Adrenal gland (tissue), 12 donors: Measurements from ENCODE around the gene TMEM109. TPM values are rescaled to one million over a fixed set of nuclear protein-coding genes. Genes with fewer than 3 reads are reported as not detected.

Source experiments
- DNase-seq, 7 donors: peaks; one replicate each; pipeline ENCODE4 v3.0.0-alpha.2; 2019 to 2020
- H3K27ac ChIP-seq, 5 donors: fragments of 200-600 bp; sonication (generic) in 4 of 5; 1 replicate in 3 of 5; 2 replicates in 2 of 5; pipeline versions ENCODE4 v1.5.1 to v1.8.0; 2016 to 2020; ENCODE audit warnings: mild to moderate bottlenecking in 1 of 5
- H3K27me3 ChIP-seq: fragments of 200-600 bp; 2 replicates; pipeline ENCODE4 v1.8.0; 2021
- H3K36me3 ChIP-seq, 2 donors: fragments of 200-600 bp; replicated peaks in 1 of 2; 1 replicate in 1 of 2; 2 replicates in 1 of 2; pipeline versions ENCODE4 v1.5.1 to v1.8.0; 2018 to 2022
- H3K4me1 ChIP-seq, 2 donors: fragments of 200-600 bp; replicated peaks in 1 of 2; 1 replicate in 1 of 2; 2 replicates in 1 of 2; pipeline versions ENCODE4 v1.5.1 to v1.8.0; 2018 to 2021
- H3K4me3 ChIP-seq, 4 donors: fragments of 200-600 bp; sonication (generic) in 3 of 4; one replicate each; pipeline ENCODE4 v1.5.1; 2016 to 2018
- H3K9me3 ChIP-seq, 3 donors: fragments of 200-600 bp; sonication (generic) in 1 of 3; replicated peaks in 1 of 3; 1 replicate in 2 of 3; 2 replicates in 1 of 3; pipeline versions ENCODE4 v1.5.1 to v1.8.0; 2016 to 2021
- CTCF ChIP-seq, 6 experiments: fragments of 450-650 bp in 4 of 6; fragments of 200-600 bp in 2 of 6; sonication (generic) in 1 of 6; IDR thresholded peaks; 1 replicate in 5 of 6; 2 replicates in 1 of 6; pipeline versions ENCODE4 v1.5.1 to v1.8.0; 2016 to 2021; ENCODE audit warnings: antibody characterized with exemption in 6 of 6, mild to moderate bottlenecking in 2 of 6, moderate library complexity in 1 of 6
- POLR2A ChIP-seq, 2 donors: fragments of 450-650 bp; IDR thresholded peaks; one replicate each; pipeline ENCODE4 v1.6.1; 2017; ENCODE audit warnings: antibody characterized with exemption in 2 of 2, mild to moderate bottlenecking in 2 of 2, moderate library complexity in 1 of 2
- WGBS, 4 donors: extraction: QIAGEN DNeasy Blood & Tissue Kit in 2 of 4; methylation state at CpG; one replicate each; pipeline versions ENCODE4 v1.1.5 to v1.1.7; 2013 to 2017; 5-methylcytosine and 5-hydroxymethylcytosine counted together
- intact Hi-C, 2 donors: fragments of 100-400 bp; cut with DNase I; formaldehyde crosslinking; loops; one replicate each; pipeline versions ENCODE4 v1.14.1 to v1.15.0; 2022 to 2023
- polyA plus RNA-seq, 3 donors: library from polyadenylated mRNA; stranded (reverse); fragments of 200-250 nt in 2 of 3; fragments of 350-450 nt in 1 of 3; fragmentation: Illumina TruSeq in 1 of 3; extraction: RNeasy Lipid Tissue Mini Kit (QIAGEN cat#74804) in 1 of 3; gene quantifications; one replicate each; pipeline ENCODE4 v1.2.3, GENCODE V29; 2013 to 2014
- total RNA-seq, 9 donors: library from RNA; depleted of rRNA in 4 of 9; stranded (reverse); fragments of >200 nt in 4 of 9; fragments of 120-200 nt in 1 of 9; fragmentation: NEBNext Ultra II Directional in 1 of 9; extraction: Animal tissue kit (Norgen Biotek cat#: 25700) in 1 of 9; gene quantifications; one replicate each; pipeline versions ENCODE4 v1.1.0 to v1.2.4, GENCODE V29; 2013 to 2023
- donor health status: healthy with polysubstance abuse.
- donor health status: Bipolar disorder and iron deficiency.
- donor health status: DM: yes; HTN: yes; CAD: no.
- donor health status: DM: no; HTN: no; CAD: no.
- donor health status: DM: no; HTN: no; CAD: no.
- donor health status: DM: yes; HTN: yes; CAD: no.

The TMEM109 gene
- total and polyA plus RNA-seq, 12 donors, result 29.3 to 115 (median 84.8) TPM

DNA sequence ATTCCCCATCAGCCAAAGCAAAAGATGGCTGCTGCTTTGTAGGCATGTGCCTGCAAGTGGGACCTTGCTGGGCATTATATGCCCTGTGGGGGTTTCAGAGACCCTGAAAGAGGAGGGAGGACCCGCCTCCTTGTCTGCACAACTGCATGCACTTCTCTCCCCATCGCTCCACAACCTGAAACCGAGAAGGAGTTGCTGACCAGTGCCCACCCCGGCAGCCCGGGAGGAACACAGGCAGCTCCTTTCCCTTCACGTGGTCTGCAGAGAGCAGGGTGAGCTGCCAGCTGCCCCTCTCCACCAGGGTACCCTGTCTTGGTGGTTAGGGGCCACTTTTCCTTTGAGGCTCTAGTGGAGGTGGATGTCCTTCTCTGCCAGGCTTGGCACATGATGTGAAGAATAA is 8.9 kb downstream of the TMEM109 start:
- no peak for TF ChIP-seq CTCF (IDR thresholded peaks at IDR 0.05)
- no peak for TF ChIP-seq POLR2A (IDR thresholded peaks at IDR 0.05)
- H3K9me3 ChIP-seq, result no peaks in the 10 kb centered on the region
- peaks cover 19 to 40% of the 10 kb centered on the region in 2 donors for H3K4me1 ChIP-seq
- WGBS, 4 donors, result 93 to 97% (median 93%) methylated on average over 5 to 6 of the region's 6 CpGs; no CpG with 5 or more reads in 1 of the 4 donors
- H3K36me3 ChIP-seq, result peaks cover 0 to 34% of the 10 kb centered on the region in 2 donors
- no peaks in the 10 kb centered on the region for H3K27me3 ChIP-seq
- no peak overlapping the region for H3K4me3 ChIP-seq
- intact Hi-C loops, result no loop called here
- DNase-seq, result no peak
- H3K27ac ChIP-seq, result no peak overlapping the region

GRCh38 chr11:60923326-60923725 is 9.4 kb downstream of the TMEM109 start:
- H3K4me3 ChIP-seq, result no peak overlapping the region
- TF ChIP-seq POLR2A (IDR thresholded peaks at IDR 0.05) (no peak), CTCF (IDR thresholded peaks at IDR 0.05) (no peak)
- intact Hi-C loops, result no loop called here
- no peaks in the 10 kb centered on the region for H3K27me3 ChIP-seq
- WGBS, 4 donors, result 81 to 94% (median 88%) methylated on average over 2 to 5 of the region's 5 CpGs
- no peak overlapping the region for H3K27ac ChIP-seq
- peaks cover 17 to 38% of the 10 kb centered on the region in 2 donors for H3K4me1 ChIP-seq
- DNase-seq, result no peak
- H3K36me3 ChIP-seq, result peaks cover 0 to 34% of the 10 kb centered on the region in 2 donors
- H3K9me3 ChIP-seq, result no peaks in the 10 kb centered on the region

DNA sequence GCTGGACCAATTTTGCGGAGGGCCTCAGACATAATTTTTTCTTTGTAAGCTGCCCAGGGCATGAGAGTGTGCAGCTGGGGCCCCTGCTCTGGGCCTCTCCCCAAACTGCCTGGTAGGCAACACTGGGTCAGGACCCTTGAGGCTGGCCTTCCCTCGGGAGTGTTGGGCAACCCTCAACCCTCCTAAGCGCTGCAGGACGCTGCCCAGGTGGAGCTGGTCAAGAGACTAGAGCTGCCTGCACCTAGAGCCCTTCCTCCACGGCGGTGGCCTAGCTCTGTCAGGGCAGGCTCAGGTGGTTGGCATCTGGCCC is 9.8 kb downstream of the TMEM109 start:
- no peak for DNase-seq
- intact Hi-C loops, result no loop called here
- no peak overlapping the region for H3K27ac ChIP-seq
- WGBS, 4 donors, result 47 to 65% (median 53%) methylated on average over 5 to 6 of the region's 6 CpGs
- no peaks in the 10 kb centered on the region for H3K9me3 ChIP-seq
- TF ChIP-seq POLR2A (IDR thresholded peaks at IDR 0.05) (no peak), CTCF (IDR thresholded peaks at IDR 0.05) (no peak)
- H3K4me3 ChIP-seq, result peak overlapping the region in 1 of 4 donors; percentile 90
- no peaks in the 10 kb centered on the region for H3K27me3 ChIP-seq
- H3K4me1 ChIP-seq, result peaks cover 15 to 33% of the 10 kb centered on the region in 2 donors
- H3K36me3 ChIP-seq, result peaks cover 0 to 34% of the 10 kb centered on the region in 2 donors

DNA sequence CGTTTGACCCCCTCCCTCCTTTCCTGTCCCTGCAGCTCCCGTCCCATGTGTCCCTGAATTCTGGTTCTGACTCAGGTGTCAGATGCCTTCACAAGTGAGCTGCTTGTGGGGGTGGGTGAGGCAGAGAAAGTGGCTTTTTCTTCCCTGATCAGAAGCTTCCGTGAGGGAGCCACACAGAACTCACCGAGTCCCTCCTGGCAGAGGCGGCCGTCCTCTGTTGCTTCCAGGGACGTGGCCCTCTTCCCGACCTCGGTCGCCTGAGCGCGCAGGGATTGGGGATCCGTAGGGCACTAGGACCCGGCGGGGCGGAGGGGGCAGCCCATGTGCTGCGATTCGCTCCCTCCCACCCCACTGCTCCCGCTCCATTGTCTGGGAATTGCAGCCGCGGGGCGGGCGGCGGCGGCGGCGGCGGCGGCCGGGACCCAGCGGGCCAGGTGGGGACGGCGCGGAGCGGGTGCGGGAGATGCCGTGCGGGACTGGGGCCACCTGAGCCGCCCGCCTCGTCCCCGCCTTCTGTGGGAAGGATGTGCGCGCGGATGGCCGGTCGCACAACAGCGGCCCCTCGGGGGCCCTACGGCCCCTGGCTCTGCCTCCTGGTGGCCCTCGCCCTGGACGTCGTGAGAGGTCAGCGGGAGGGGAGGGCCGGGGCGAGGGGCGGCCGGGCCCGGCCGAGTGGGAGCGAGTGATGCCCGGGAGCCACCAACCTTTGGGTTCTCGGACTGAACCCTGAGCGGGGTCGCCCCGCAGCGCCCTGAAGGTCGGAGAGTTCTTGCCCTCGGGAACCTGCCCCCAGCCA is 10.3 kb downstream of the TMEM109 start, which contains the start of gene TMEM132A:
Gene TMEM132A, plus strand, starts transcription at position 351 of the 796 bp plus-strand sequence. Its CDS starts 174 bp downstream, at position 525.
- Histone ChIP-seq H3K4me3 (peak within 1 kb of the TSS in 2 of 4 donors; percentile 28 to 90), H3K27ac (no peak within 1 kb of the TSS), H3K4me1 (peaks cover 15 to 28% of the 10 kb centered on the region in 2 donors), H3K36me3 (peaks cover 0 to 34% of the 10 kb centered on the region in 2 donors), H3K27me3 (no peaks in the 10 kb centered on the region), H3K9me3 (no peaks in the 10 kb centered on the region)
- TF ChIP-seq CTCF (IDR thresholded peaks at IDR 0.05), result no peak
- peak in 1 of 2 donors; percentile 26 for TF ChIP-seq POLR2A (IDR thresholded peaks at IDR 0.05)
- intact Hi-C loops, result no loop called here
- DNase-seq, result peak; percentile 53 to 79 (median 78)
- 0 to 3% (median 1%) methylated on average over 13 to 69 of the region's 69 CpGs for WGBS, 4 donors
